ENCODE measurements around the gene MIS12. TPM values are rescaled to one million over a fixed set of nuclear protein-coding genes. Genes with fewer than 3 reads are reported as not detected.

MIS12 gene
- total and polyA plus RNA-seq, 2 of the 13 experiments (the other 11 are each of a cell fraction or from before 2014, with no cell fraction given), result 13.4 to 28.0 TPM

DNA sequence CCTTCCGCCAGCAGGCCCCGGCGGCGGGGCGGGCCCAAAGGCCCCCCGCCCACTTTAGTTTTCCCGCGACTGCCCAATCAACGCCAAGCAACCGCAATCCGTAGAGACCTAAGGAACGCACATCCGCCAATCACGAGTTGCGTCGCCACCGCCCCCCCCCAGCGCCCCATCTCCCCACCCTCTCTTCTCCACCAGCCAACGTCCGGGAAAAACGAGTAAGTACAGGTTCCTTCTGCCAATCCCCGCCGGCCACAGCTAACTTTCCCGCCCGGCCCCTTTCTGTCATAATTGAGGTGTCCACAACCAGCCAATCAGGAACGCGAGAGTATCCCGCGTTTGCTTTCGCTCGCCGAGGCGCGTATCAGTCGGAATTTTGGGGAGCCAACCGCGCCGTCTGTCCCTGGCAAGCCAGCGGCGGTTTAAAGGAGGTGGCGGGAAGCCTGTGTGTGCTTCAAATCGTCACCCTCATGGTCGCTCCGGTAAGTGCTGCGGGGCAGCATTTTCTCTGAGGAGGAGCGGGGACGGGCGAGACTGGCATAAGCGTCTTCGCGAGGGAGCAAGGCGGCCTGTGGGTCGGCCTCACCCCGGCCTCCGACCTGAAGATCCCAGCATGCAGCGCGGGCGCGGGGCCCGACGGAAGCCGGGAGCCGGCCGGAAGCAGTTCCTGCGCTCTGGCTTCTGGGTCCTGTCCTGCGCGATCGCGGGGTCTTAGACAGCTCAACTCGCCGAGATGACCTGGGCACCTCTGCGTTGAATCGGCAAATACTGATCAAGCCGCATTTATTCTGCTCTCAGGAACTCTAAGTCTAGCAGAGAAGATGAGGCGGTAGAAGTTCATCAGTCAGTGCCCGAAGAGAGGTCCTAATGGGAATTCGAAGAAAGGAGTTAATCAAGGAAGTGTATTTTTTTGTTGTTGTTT, at the start of gene MIS12 (continued):
- TF ChIP-seq, protein P1, sequence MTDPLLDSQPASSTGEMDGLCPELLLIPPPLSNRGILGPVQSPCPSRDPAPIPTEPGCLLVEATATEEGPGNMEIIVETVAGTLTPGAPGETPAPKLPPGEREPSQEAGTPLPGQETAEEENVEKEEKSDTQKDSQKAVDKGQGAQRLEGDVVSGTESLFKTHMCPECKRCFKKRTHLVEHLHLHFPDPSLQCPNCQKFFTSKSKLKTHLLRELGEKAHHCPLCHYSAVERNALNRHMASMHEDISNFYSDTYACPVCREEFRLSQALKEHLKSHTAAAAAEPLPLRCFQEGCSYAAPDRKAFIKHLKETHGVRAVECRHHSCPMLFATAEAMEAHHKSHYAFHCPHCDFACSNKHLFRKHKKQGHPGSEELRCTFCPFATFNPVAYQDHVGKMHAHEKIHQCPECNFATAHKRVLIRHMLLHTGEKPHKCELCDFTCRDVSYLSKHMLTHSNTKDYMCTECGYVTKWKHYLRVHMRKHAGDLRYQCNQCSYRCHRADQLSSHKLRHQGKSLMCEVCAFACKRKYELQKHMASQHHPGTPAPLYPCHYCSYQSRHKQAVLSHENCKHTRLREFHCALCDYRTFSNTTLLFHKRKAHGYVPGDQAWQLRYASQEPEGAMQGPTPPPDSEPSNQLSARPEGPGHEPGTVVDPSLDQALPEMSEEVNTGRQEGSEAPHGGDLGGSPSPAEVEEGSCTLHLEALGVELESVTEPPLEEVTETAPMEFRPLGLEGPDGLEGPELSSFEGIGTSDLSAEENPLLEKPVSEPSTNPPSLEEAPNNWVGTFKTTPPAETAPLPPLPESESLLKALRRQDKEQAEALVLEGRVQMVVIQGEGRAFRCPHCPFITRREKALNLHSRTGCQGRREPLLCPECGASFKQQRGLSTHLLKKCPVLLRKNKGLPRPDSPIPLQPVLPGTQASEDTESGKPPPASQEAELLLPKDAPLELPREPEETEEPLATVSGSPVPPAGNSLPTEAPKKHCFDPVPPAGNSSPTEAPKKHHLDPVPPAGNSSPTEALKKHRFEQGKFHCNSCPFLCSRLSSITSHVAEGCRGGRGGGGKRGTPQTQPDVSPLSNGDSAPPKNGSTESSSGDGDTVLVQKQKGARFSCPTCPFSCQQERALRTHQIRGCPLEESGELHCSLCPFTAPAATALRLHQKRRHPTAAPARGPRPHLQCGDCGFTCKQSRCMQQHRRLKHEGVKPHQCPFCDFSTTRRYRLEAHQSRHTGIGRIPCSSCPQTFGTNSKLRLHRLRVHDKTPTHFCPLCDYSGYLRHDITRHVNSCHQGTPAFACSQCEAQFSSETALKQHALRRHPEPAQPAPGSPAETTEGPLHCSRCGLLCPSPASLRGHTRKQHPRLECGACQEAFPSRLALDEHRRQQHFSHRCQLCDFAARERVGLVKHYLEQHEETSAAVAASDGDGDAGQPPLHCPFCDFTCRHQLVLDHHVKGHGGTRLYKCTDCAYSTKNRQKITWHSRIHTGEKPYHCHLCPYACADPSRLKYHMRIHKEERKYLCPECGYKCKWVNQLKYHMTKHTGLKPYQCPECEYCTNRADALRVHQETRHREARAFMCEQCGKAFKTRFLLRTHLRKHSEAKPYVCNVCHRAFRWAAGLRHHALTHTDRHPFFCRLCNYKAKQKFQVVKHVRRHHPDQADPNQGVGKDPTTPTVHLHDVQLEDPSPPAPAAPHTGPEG (CRISPR knock-in tag; IDR thresholded peaks at IDR 0.05), result peak; percentile 82
- peak; percentile 50; the same call in 1 of the 2 replicates for TF ChIP-seq ELF3 (CRISPR knock-in tag; IDR thresholded peaks at IDR 0.05)
- TF ChIP-seq ZNF510 (CRISPR knock-in tag; IDR thresholded peaks at IDR 0.05; ENCODE audit: low read depth), result peak; percentile 82; the same call in 1 of the 2 replicates
- TF ChIP-seq SRF (IDR thresholded peaks at IDR 0.05; ENCODE audit: low read depth, low read length), result no peak
- TF ChIP-seq KMT2B (CRISPR knock-in tag; IDR thresholded peaks at IDR 0.05), result peak; percentile 86
- peak; percentile 79 for TF ChIP-seq ELF1 (CRISPR knock-in tag; IDR thresholded peaks at IDR 0.05)
- peak; percentile 71; the same call in 1 of the 2 replicates for TF ChIP-seq HNF1B (CRISPR knock-in tag; IDR thresholded peaks at IDR 0.05)
- TF ChIP-seq, protein P2, sequence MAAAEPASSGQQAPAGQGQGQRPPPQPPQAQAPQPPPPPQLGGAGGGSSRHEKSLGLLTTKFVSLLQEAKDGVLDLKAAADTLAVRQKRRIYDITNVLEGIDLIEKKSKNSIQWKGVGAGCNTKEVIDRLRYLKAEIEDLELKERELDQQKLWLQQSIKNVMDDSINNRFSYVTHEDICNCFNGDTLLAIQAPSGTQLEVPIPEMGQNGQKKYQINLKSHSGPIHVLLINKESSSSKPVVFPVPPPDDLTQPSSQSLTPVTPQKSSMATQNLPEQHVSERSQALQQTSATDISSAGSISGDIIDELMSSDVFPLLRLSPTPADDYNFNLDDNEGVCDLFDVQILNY (CRISPR knock-in tag; conservative IDR thresholded peaks at IDR 0.05), result peak; percentile 91
- peak; percentile 78; the same call in 1 of the 2 replicates for TF ChIP-seq RARG (CRISPR knock-in tag; IDR thresholded peaks at IDR 0.05; ENCODE audit: low read depth)
- peak; percentile 67; the same call in 1 of the 2 replicates for TF ChIP-seq ZNF746 (CRISPR knock-in tag; IDR thresholded peaks at IDR 0.05)
- TF ChIP-seq ZNF839 (CRISPR knock-in tag; IDR thresholded peaks at IDR 0.05; ENCODE audit: borderline replicate concordance), result no peak
- no peak for TF ChIP-seq ZNF558 (CRISPR knock-in tag; IDR thresholded peaks at IDR 0.05; ENCODE audit: borderline replicate concordance)
- TF ChIP-seq CSRNP2 (CRISPR knock-in tag; conservative IDR thresholded peaks at IDR 0.05; ENCODE audit: low read depth), result no peak
- no peak for TF ChIP-seq SSRP1 (CRISPR knock-in tag; IDR thresholded peaks at IDR 0.05)
- TF ChIP-seq FLYWCH1 (CRISPR knock-in tag; IDR thresholded peaks at IDR 0.05), result no peak
- peak; percentile 82 for TF ChIP-seq CREB1 (IDR thresholded peaks at IDR 0.05)
- TF ChIP-seq CREB1 (CRISPR knock-in tag; IDR thresholded peaks at IDR 0.05), result peak; percentile 94
- TF ChIP-seq RBAK (CRISPR knock-in tag; IDR thresholded peaks at IDR 0.05), result no peak

Measured in HepG2 (cell line).